HepG2 (cell line): Measurements from ENCODE around the gene BABAM2. TPM values are rescaled to one million over a fixed set of nuclear protein-coding genes. Genes with fewer than 3 reads are reported as not detected.

Experiments
- AGO1 ChIP-seq: fragments of 200-400 bp; formaldehyde crosslinking; IDR thresholded peaks from 2 replicates; pipeline ENCODE4 v1.6.1; 2017; ENCODE audit warnings: mild to moderate bottlenecking, low read depth, low read length, moderate library complexity; ENCODE audit not compliant: poor library complexity, severe bottlenecking
- ATF1 ChIP-seq: IDR thresholded peaks from 2 replicates; pipeline ENCODE4 v1.6.1; 2016; ENCODE audit warnings: mild to moderate bottlenecking, control low read depth
- FOXO1 ChIP-seq: sonication (generic); formaldehyde crosslinking; IDR thresholded peaks from 2 replicates; pipeline ENCODE4 v1.4.0; 2020; ENCODE audit warnings: missing genetic modification reagents
- GRHL1 ChIP-seq: sonication (generic); formaldehyde crosslinking; conservative IDR thresholded peaks from 2 replicates; pipeline ENCODE4 v1.8.0; 2022; ENCODE audit warnings: missing genetic modification reagents
- RBM39 ChIP-seq: fragments of 200-400 bp; formaldehyde crosslinking; IDR thresholded peaks from one replicate; pipeline ENCODE4 v1.6.1; 2018; ENCODE audit warnings: antibody characterized with exemption, mild to moderate bottlenecking, low read depth, low read length; ENCODE audit not compliant: poor library complexity, severe bottlenecking
- TEF ChIP-seq: sonication (generic); formaldehyde crosslinking; IDR thresholded peaks from 2 replicates; pipeline ENCODE4 v1.5.0; 2020; ENCODE audit warnings: missing genetic modification reagents
- ZNF138 ChIP-seq: sonication (generic); formaldehyde crosslinking; IDR thresholded peaks from 2 replicates; pipeline ENCODE4 v1.5.0; 2020; ENCODE audit warnings: mild to moderate bottlenecking, low read depth, missing genetic modification reagents
- ZNF350 ChIP-seq: sonication (generic); formaldehyde crosslinking; IDR thresholded peaks from 2 replicates; pipeline ENCODE4 v1.4.0; 2020; ENCODE audit warnings: mild to moderate bottlenecking, low read depth, missing genetic modification reagents, borderline replicate concordance
- ZNF557 ChIP-seq: sonication (generic); formaldehyde crosslinking; IDR thresholded peaks from 2 replicates; pipeline ENCODE4 v1.4.0; 2020; ENCODE audit warnings: missing genetic modification reagents
- ZNF580 ChIP-seq: IDR thresholded peaks from 2 replicates; pipeline ENCODE4 v1.6.1; 2016; ENCODE audit warnings: low read depth, borderline replicate concordance
- ZNF609 ChIP-seq: sonication (generic); formaldehyde crosslinking; IDR thresholded peaks from 2 replicates; pipeline ENCODE4 v1.4.0; 2020; ENCODE audit warnings: mild to moderate bottlenecking, missing genetic modification reagents, borderline replicate concordance
- ZSCAN12 ChIP-seq: sonication (generic); formaldehyde crosslinking; IDR thresholded peaks from 2 replicates; pipeline ENCODE4 v1.9.0; 2021; ENCODE audit warnings: mild to moderate bottlenecking, missing genetic modification reagents
- polyA plus RNA-seq, 8 experiments: library from polyadenylated mRNA; depleted of rRNA in 3 of 8; stranded (reverse) in 7 of 8; unstranded in 1 of 8; fragments of >200 nt; fragmentation: Illumina TruSeq in 4 of 8; extraction: Trizol in 4 of 8; gene quantifications; 2 replicates each; pipeline versions ENCODE4 v1.2.1 to v1.2.3, GENCODE V29; 2011 to 2016; ENCODE audit warnings: low read depth in 4 of 8, missing spikeins in 1 of 8, mixed read lengths in 1 of 8; ENCODE audit not compliant: insufficient read depth in 1 of 8
- total RNA-seq, 5 experiments: library from RNA; depleted of rRNA; stranded (reverse); fragments of >200 nt; fragmentation: Illumina TruSeq; extraction: Trizol; gene quantifications; 2 replicates each; pipeline ENCODE4 v1.2.3, GENCODE V29; 2016; ENCODE audit warnings: low read depth in 1 of 5

The BABAM2 gene
- total and polyA plus RNA-seq, 2 of the 13 experiments (the other 11 are each of a cell fraction or from before 2014, with no cell fraction given) = 24.9 to 28.0 TPM

GRCh38 chr2:28362991-28363521 is 472.5 kb downstream of the BABAM2 start (continued):
- TF ChIP-seq ZNF609 (CRISPR knock-in tag) = no peak
- no peak for TF ChIP-seq ZSCAN12 (CRISPR knock-in tag)
- TF ChIP-seq FOXO1 (CRISPR knock-in tag) = no peak
- TF ChIP-seq ZNF580 (CRISPR knock-in tag) = no peak
- TF ChIP-seq ZNF350 (CRISPR knock-in tag) = no peak
- no peak for TF ChIP-seq AGO1
- TF ChIP-seq ATF1 (CRISPR knock-in tag) = no peak
- no peak for TF ChIP-seq ZNF138 (CRISPR knock-in tag)
- TF ChIP-seq TEF = no peak
- TF ChIP-seq RBM39 = no peak
- TF ChIP-seq GRHL1 = no peak
- TF ChIP-seq ZNF557 = no peak
